Measurements from ENCODE around the gene CD4. TPM values are rescaled to one million over a fixed set of nuclear protein-coding genes. Genes with fewer than 3 reads are reported as not detected.
"Not testable (repeated sequence)": the region's sequence is repeated elsewhere in the genome, so short reads cannot be mapped to it uniquely, and the experiment has no call there.

Gene CD4
- total RNA-seq, 1 donor from 2014 or later: 2.3 TPM

GRCh38 chr12:6849976-6850560 lies 60.7 kb downstream of the CD4 start:
- DNase-seq: no peak

DNA sequence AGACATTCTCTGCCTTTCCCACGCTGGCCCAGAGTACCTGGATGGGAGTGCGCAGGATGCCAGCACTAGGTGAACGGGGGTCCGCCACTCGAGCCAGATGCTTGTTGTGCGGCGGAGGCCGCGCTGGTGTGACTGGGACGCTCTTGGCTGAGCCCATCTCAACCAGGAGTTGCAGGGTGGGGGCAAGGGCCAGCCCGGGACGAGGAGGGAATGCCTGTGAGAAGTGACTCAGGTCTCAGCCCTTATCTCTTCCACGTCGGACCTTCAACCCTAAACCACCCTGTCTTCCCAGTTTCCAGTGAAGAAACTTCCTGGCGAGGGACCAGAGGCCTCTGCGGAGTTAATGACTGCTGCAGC lies 61.4 kb downstream of the CD4 start:
- no peak for DNase-seq

GRCh38 chr12:6851153-6851920 lies 62.0 kb downstream of the CD4 start, which contains the start of gene CDCA3:
CDCA3 (minus strand) TSS chr12:6851286; CDS start chr12:6850952, 334 bp downstream.
- peak; percentile 93 for DNase-seq

- DNase-seq: peak; percentile 100
Measured at GRCh38 chr12:6851921-6852650, 62.8 kb downstream of the CD4 start, which contains the start of gene USP5. USP5 (plus strand) TSS chr12:6852150; CDS start chr12:6852180, 30 bp downstream.

DNA sequence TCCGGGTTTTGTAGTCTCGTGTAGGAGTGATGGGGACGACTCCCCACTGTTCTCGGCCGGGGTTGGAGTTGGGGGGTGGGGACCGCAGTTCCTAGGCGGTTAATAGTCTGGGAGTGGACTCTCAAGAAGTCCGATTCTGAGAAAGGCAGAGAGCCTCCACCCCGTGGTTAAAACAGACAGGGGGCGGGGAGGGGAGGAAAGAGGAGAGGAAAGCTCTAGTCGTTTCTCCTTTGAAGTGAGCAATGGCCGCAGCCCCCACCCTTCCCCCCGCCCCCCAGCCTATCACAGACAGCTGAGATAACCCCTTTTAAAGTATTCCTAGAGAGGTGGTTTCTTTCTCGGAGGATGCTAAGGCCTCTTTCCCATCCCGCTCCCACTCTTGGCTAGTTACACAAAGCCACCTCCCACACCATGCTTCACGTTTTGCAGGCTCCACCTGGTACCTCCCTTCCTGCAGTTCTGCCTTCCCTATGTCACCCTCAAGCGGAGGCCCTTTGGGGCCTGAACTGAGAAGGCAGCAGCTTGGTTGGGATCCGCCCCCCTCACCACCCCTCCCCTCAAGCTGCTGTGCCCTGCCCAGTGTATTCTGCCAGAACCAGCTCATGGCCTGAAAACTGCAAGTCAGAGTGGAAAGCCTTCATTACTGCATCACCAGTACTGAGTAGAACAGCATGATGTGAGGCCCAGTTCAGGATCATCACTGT lies 63.5 kb downstream of the CD4 start:
- DNase-seq: peak; percentile 50

DNA sequence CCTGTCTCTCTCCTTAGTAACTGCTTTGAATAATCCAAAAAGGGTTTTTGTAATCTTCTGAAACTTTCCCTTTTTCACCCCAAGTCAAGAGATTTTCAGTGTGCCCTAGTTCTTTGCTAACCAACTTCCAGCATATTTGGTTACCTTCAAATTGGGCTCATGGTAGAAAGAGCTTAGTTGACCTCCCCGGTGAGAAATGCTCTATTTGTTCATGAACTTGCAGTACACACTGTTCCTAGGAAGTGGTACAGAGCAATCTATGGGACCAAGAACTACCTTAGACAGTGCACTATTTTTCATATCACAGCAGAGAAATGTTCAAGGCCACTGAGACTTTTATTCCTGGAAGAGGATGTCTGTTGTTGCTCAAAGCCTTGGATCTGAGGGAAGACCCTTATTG lies 64.3 kb downstream of the CD4 start:
- no peak for DNase-seq

DNA sequence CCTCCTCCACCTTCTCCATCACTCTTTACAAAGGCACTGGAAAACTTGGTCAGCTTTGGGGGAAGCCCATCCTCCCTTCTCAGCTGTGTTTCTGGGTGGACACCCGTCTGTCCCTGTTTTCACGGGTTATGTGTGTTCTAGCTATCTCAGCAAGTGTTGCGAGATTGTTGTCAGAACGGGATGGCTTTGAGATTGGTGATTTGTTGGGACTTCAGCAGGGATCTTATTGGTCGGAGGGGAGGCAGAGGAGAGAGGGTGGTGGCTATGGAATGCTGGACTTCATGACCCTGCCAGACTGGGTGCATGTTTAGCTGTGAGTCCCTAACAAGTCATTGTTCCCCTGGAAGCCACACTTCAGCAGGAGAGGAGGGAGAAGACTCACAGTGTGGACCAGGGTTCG lies 64.7 kb downstream of the CD4 start:
- DNase-seq: no peak

- DNase-seq: no peak
Measured at GRCh38 chr12:6855322-6855721, 66.0 kb downstream of the CD4 start.

DNA sequence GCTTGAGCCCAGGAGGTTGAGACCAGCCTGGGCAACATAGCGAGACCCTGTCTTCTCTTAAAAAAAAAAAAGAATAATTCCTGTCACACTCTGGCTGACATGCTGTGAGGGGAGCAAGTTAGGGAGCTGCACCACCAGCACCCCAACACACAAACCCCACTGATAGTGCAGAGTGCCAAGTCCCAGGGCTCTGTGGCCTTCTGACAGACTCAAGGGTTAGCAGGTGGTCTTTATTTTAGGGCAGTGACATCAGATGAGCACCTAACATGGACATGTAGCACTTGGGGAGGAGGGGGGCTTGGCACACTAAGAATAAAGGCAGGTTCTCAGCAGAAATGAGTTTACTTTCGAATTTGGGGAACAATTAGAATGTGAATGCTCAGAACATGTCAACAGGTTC lies 69.5 kb downstream of the CD4 start:
- no peak for DNase-seq

DNA sequence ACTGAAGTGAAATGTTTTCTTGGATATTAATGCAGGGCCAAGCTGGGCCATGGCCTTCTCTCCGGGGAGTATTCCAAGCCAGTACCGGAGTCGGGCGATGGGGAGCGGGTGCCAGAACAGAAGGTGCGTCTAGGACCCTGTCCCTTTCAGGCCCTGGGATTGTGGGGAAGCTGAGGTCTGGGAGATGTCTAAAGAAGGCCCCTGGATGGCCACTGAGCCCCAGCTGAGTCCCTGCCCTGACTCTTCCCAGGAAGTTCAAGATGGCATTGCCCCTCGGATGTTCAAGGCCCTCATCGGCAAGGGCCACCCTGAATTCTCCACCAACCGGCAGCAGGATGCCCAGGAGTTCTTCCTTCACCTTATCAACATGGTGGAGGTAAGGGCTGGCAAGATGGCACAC lies 70.8 kb downstream of the CD4 start:
- DNase-seq: no peak

DNA sequence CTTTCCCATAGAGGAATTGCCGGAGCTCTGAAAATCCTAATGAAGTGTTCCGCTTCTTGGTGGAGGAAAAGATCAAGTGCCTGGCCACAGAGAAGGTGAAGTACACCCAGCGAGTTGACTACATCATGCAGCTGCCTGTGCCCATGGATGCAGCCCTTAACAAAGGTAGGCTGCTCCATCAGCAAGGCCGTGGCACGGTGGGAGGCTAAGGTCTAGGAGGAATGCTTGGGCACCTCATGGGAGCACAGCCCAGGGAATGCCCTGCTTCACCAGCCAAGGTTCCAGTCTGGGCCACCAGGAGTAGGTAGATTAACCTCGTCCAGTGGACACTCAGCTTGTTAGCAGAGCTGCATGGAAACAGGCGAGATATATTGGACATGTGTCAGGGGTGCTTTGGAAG lies 71.6 kb downstream of the CD4 start:
- no peak for DNase-seq

GRCh38 chr12:6861391-6861790 lies 72.1 kb downstream of the CD4 start:
- no peak for DNase-seq

- no peak for DNase-seq
Measured at GRCh38 chr12:6863033-6863432, 73.7 kb downstream of the CD4 start.

DNA sequence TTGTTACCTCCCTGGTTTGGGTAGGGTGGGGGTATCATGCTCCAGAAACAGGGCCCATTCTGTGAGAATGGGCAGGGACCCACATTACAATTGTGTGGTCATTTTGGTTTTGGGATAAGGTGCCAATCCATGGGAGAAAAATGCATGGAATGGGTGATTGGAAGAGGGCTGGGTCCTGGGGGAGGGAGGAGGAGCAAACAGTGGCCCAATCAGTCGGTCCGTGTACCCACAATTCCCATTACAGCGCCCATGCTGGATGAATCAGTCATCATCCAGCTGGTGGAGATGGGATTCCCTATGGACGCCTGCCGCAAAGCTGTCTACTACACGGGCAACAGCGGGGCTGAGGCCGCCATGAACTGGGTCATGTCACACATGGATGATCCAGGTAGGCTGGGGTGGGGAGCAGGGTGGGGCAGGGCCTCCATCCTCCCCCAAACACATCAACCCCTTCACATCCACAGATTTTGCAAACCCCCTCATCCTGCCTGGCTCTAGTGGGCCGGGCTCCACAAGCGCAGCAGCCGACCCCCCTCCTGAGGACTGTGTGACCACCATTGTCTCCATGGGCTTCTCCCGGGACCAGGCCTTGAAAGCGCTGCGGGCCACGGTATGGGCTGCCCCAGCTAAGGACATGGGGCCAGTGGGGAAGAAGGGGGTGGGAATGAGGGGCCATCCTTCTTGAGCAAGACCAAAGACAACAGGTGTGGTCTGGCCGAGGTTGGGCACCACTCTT lies 74.4 kb downstream of the CD4 start:
- no peak for DNase-seq

- not testable (repeated sequence) for DNase-seq
Measured at GRCh38 chr12:6865307-6865706, 76.0 kb downstream of the CD4 start.

DNA sequence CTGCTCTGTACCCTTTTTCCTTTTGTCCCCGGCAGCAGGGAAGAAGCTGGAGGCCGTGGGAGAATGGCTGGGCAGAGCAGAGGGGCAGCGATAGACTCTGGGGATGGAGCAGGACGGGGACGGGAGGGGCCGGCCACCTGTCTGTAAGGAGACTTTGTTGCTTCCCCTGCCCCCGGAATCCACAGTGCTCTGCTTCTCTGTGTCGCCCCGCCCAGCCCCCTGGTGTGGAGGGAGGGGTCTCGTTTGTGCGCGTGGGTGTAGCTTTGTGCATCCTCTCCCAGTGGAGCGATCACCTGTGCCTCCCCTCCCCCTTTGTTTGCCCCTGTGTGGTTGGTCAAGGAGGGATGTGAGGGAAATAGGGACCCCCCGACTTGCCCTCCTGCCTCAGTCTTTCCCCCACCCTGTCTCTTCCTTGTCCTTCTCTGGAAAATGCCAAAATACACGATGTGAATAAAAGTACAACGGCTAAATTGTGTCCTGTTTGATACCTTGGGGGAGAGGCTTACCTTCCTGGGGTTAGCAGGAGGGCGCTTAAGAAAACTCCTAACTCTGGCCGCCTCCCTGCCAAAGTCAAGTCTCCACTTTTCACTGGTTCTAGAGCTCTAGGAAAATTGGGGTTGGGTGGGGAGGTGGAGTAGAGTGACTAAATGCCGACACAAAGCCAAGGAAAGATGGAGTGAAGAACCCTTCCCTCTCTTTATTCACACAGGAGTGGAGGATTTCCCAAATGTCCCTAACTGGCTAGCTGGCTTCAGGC lies 77.0 kb downstream of the CD4 start:
- DNase-seq: no peak

GRCh38 chr12:6866920-6867412 lies 77.6 kb downstream of the CD4 start:
- no peak for DNase-seq

- peak; percentile 80 for DNase-seq
Measured at GRCh38 chr12:6867413-6868210, 78.3 kb downstream of the CD4 start, which contains the start of gene TPI1. TPI1 (plus strand) TSS chr12:6867531; CDS start chr12:6867567, 36 bp downstream.

GRCh38 chr12:6868211-6869048 lies 79.1 kb downstream of the CD4 start:
- peak; percentile 49 for DNase-seq
